IPS DF 6.9 (cell line): Measurements from ENCODE around the gene VIPR2.
"Not testable (repeated sequence)": the region's sequence is repeated elsewhere in the genome, so short reads cannot be mapped to it uniquely, and the experiment has no call there.

Source experiments
- DNase-seq: peaks from one replicate; pipeline ENCODE4 v3.0.0-alpha.2; 2013; ENCODE audit warnings: low read depth, low spot score
- H3K27ac ChIP-seq: one replicate; pipeline ENCODE4 v1.5.1; 2013; ENCODE audit warnings: low read length, control low read depth
- H3K27me3 ChIP-seq: 2 replicates; pipeline ENCODE4 v1.6.1; 2013; ENCODE audit warnings: mild to moderate bottlenecking, low read length; ENCODE audit not compliant: control insufficient read depth, insufficient read depth
- H3K36me3 ChIP-seq: 2 replicates; pipeline ENCODE4 v1.6.1; 2013; ENCODE audit warnings: low read length; ENCODE audit not compliant: control insufficient read depth, insufficient read depth
- H3K4me1 ChIP-seq: 2 replicates; pipeline ENCODE4 v1.6.1; 2013; ENCODE audit warnings: low read length; ENCODE audit not compliant: control insufficient read depth, insufficient read depth
- H3K4me3 ChIP-seq: 2 replicates; pipeline ENCODE4 v1.5.1; 2013; ENCODE audit warnings: mild to moderate bottlenecking, low read length
- H3K9me3 ChIP-seq: 2 replicates; pipeline ENCODE4 v1.6.1; 2013; ENCODE audit warnings: low read length, inconsistent platforms; ENCODE audit not compliant: control insufficient read depth, insufficient read depth
- WGBS: extraction: QIAGEN DNeasy Blood & Tissue Kit; methylation state at CpG from one replicate; pipeline ENCODE4 v1.1.7; 2013; ENCODE audit warnings: mixed read lengths, missing lambda C conversion rate; ENCODE audit not compliant: insufficient read length, insufficient coverage; 5-methylcytosine and 5-hydroxymethylcytosine counted together

The VIPR2 gene

DNA sequence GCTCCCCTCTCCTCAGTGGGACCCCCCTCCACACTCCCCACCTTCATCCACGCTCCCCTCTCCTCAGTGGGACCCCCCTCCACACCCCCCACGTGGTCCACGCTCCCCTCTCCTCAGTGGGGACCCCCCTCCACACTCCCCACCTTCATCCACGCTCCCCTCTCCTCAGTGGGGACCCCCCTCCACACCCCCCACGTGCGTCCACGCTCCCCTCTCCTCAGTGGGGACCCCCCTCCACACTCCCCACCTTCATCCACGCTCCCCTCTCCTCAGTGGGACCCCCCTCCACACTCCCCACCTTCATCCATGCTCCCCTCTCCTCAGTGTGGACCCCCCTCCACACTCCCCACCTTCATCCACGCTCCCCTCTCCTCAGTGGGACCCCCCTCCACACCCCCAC, 146.4 kb downstream of the VIPR2 start:
- not testable (repeated sequence) for H3K36me3 ChIP-seq, H3K4me1 ChIP-seq, H3K4me3 ChIP-seq, H3K27ac ChIP-seq, DNase-seq, H3K9me3 ChIP-seq
- no CpG with 5 or more reads among the region's 9 CpGs for WGBS
- H3K27me3 ChIP-seq: peaks cover 14% of the 10 kb centered on the region; the same call in 1 of the 2 replicates

DNA sequence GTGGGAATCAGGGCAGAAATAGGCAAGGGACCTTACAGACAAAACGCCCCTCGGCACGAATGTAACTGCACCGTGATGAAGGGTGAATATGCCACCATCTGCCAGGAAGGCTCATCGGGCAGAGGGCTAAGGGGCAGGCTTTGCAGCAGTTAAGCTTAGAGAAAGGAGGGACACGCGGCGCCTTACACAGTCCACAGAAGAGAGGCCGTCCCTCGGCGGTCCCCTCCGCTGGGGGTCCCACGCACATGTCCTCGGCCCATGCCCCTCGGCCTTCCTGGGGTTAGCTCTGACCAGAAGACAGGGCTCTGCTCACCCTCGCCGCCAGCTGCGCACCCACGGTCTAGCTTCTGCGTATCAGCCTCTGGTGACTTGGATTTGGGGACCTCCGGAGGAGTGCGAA, 147.2 kb downstream of the VIPR2 start:
- Histone ChIP-seq H3K36me3 (no peaks in the 10 kb centered on the region), H3K4me3 (no peak overlapping the region), H3K27me3 (peaks cover 20% of the 10 kb centered on the region; the same call in 1 of the 2 replicates), H3K27ac (no peak overlapping the region), H3K4me1 (no peaks in the 10 kb centered on the region), H3K9me3 (no peaks in the 10 kb centered on the region)
- WGBS: no CpG with 5 or more reads among the region's 22 CpGs
- no peak for DNase-seq

DNA sequence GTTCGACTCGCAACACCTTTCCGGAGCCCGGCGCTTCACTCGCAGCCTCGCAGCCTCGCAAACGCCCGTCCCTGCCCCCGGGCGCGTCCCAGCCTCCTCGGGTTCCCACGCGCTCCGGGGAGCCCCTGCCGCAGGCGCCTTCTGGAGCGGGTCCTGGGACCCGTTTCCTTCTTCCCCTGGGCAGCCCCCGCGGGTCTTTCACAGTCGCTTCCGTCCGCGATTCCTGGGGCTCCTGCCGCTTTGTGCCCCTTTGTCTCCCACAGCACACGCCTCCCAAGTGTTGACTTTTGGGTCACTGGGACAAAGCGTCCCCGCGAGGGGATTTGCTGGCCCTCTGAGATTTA, 147.6 kb downstream of the VIPR2 start:
- DNase-seq: no peak

DNA sequence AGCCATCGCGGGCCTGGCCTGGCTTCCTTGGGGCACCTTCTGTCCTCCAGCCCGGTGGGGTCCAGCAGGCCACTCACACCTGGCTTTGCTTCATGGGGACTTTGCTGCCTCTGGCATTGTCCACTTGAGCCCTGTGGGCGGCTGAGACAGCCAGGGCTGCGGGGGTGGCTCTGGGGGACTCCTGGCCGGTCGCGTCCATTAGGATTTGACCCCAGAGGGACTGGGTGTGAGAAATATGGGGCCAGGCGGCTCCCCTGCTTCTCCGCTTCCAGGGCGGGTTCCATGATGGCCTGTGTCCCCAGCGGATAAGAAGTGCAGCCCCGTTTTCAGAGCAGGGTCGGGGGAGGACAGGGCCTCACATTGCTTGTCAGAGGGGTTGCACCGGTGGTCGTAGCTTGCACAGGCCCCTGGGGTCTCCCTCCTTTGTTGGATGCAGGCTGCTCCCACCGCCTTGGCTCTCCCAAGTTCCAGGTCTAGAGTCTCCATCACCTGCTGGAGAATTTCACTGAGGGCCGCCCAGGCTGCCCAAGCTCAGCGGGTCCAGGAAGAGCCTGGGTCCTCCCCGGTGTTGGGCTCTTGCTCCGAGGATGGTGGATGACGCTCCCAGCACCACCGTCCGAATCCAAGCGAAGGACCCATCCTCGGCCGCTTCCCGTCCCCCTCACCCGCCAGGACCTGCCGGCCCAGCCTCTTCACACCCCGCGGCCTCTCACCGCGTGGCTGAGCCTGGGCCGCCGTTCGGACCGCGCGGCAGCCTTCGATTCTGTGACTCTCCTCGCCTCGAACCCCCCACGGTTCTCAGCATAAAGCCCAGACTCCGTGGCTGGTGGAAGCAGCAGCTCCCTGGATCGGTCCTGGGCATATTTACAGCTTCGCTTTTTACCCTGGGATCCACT, 148.2 kb downstream of the VIPR2 start:
- DNase-seq: no peak
- Histone ChIP-seq H3K9me3 (no peaks in the 10 kb centered on the region), H3K4me1 (no peaks in the 10 kb centered on the region), H3K27ac (no peak overlapping the region), H3K27me3 (peaks cover 23% of the 10 kb centered on the region; the same call in 1 of the 2 replicates), H3K36me3 (no peaks in the 10 kb centered on the region), H3K4me3 (peak overlapping the region; percentile 8; the same call in 1 of the 2 replicates)
- WGBS: no CpG with 5 or more reads among the region's 47 CpGs

More for the DNA sequence above, 147.6 kb downstream of the VIPR2 start:
- WGBS: no CpG with 5 or more reads among the region's 32 CpGs
- Histone ChIP-seq H3K4me3 (peak overlapping the region; percentile 8; the same call in 1 of the 2 replicates), H3K36me3 (no peaks in the 10 kb centered on the region), H3K9me3 (no peaks in the 10 kb centered on the region), H3K4me1 (no peaks in the 10 kb centered on the region), H3K27ac (no peak overlapping the region), H3K27me3 (peaks cover 23% of the 10 kb centered on the region; the same call in 1 of the 2 replicates)

DNA sequence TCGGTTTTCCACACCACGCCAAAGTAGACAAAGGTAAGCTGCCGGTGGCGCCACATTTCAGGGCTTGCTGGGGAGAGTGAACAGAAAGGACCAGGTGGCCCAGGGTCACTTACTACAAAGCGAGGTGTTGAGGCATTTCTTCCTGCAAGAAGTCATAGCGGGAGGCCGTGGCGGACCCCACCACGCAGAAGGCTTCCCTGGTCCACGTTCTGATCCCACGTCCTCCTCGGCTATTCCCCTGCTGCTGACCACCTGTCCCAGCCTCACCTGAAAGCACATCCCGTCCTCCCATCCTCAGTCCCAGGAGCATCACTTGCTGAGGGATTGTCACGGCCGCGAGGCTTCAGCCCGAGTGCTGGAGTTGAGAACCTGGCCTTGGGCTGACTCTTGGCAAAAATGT, 149.2 kb downstream of the VIPR2 start:
- no peak for DNase-seq
- Histone ChIP-seq H3K4me3 (no peak overlapping the region), H3K27ac (no peak overlapping the region), H3K4me1 (no peaks in the 10 kb centered on the region), H3K9me3 (no peaks in the 10 kb centered on the region), H3K27me3 (peaks cover 23% of the 10 kb centered on the region; the same call in 1 of the 2 replicates), H3K36me3 (no peaks in the 10 kb centered on the region)
- no CpG with 5 or more reads among the region's 17 CpGs for WGBS

DNA sequence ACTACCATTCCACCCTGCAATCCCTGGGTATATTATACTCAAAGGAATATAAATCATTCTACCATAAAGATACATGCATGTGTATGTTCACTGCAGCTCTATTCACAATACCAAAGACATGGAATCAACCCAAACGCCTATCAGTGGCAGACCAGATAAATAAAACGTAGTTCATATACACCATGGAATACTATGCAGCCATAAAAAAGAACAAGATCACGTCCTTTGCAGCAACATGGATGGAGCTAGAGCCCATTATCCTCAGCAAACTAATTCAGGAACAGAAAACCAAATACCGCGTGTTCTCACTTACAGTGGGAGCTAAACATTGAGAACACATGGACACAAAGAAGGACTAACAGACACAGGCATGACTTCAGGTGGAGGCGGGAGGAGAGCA, 150.0 kb downstream of the VIPR2 start:
- Histone ChIP-seq H3K9me3 (no peaks in the 10 kb centered on the region), H3K4me1 (no peaks in the 10 kb centered on the region), H3K27ac (no peak overlapping the region), H3K36me3 (no peaks in the 10 kb centered on the region), H3K27me3 (peaks cover 23% of the 10 kb centered on the region; the same call in 1 of the 2 replicates), H3K4me3 (no peak overlapping the region)
- no CpG with 5 or more reads among the region's 6 CpGs for WGBS
- DNase-seq: no peak

DNA sequence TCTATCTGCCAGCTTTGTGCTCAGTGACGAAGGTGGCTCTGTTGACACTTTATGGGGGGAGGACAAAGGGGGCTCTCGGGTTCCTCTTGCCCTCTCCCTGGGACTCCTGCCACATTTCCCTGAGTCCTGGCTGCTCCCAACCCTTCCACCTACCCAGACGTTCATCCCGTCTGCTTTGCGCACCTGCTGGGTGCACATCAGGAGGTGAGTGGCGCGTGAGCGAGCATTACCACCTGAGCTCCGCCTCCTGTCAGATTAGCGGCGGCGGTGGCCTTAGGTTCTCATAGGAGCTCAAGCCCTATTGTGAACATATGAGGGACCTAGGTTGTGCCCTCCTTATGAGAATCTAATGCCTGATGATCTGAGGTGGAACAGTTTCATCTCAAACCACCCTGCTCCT, 151.1 kb downstream of the VIPR2 start:
- WGBS: no CpG with 5 or more reads among the region's 12 CpGs
- H3K27me3 ChIP-seq: peaks cover 23% of the 10 kb centered on the region; the same call in 1 of the 2 replicates

DNA sequence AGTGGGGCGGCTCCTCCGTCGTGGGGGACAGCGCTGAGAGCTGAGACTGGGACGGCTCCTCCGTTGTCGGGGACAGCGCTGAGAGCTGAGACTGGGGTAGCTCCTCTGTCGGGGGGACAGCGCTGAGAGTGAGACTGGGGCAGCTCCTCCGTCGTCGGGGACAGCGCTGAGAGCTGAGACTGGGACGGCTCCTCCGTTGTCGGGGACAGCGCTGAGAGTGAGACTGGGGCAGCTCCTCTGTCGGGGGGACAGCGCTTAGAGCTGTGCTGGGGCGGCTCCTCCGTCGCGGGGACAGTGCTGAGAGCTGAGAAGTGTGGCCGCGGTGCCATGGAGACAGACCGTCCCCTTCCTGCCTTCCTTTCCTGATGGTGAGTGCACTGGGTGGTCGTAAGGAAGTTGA, 151.9 kb downstream of the VIPR2 start:
- Histone ChIP-seq H3K27ac (no peak overlapping the region), H3K9me3 (no peaks in the 10 kb centered on the region), H3K4me3 (no peak overlapping the region), H3K27me3 (peaks cover 23% of the 10 kb centered on the region; the same call in 1 of the 2 replicates), H3K36me3 (no peaks in the 10 kb centered on the region), H3K4me1 (no peaks in the 10 kb centered on the region)
- no CpG with 5 or more reads among the region's 28 CpGs for WGBS
- no peak for DNase-seq

More for the DNA sequence above, 151.1 kb downstream of the VIPR2 start:
- Histone ChIP-seq H3K4me3 (no peak overlapping the region), H3K27ac (no peak overlapping the region), H3K4me1 (no peaks in the 10 kb centered on the region), H3K36me3 (no peaks in the 10 kb centered on the region), H3K9me3 (no peaks in the 10 kb centered on the region)
- no peak for DNase-seq

DNA sequence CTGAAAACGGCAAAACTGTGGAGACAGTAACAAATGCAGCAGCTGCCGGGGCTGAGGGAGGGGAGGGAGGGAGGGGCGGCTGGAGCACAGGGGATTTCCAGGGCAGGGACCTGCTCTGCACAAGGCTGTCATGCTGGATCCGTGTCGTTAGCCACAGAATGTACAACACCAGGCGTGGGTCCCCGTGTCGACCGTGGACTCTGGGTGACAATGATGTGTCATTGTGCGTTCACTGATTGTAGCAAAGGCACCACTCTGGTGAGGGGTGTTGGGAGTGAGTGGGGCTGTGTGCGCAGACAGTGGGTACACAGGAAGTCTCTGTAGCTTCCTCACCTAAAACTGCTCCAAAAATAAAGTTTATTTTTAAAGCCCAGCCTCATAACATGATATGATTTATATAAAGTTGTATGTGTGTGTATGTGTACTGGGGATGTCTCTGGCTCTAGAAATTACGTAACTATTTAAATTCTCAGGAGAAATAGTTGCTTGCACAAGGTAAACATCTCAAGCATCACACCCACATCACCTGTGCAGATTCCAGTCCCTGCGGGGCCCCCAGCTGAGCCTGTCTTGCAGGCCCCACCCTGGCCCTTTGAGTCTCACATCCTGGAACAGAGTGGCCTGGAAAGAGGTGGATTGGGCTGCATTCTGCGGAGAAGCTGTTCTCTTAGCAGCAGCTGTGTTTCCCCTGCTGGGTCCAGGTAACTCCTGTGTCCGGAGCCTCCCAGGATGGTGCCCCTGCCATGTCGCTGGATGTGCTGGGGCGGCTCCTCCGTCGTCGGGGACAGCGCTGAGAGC, 152.6 kb downstream of the VIPR2 start:
- H3K4me1 ChIP-seq: no peaks in the 10 kb centered on the region
- peaks cover 17% of the 10 kb centered on the region; the same call in 1 of the 2 replicates for H3K27me3 ChIP-seq
- no peak for DNase-seq
- no peak overlapping the region for H3K27ac ChIP-seq
- H3K9me3 ChIP-seq: no peaks in the 10 kb centered on the region
- no peaks in the 10 kb centered on the region for H3K36me3 ChIP-seq
- WGBS: no CpG with 5 or more reads among the region's 21 CpGs
- no peak overlapping the region for H3K4me3 ChIP-seq

DNA sequence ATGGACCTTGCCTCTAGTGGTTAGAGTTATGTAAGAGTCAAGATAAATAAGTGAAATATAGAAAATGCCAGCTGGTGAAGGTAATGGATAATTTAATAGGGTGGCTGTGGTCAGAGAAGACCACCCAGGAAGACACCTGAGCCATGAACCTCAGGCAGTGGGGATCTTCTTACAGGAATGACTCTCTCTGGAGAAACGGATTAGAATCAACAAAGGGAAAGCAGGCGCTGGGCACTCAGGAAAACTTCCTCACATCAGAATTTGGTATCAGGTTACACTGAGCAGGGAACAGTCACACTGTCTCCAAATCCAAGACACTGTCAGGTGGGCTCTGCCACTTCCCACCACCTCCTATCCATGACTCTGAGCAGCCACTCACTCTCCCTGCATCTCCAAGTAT, 155.7 kb downstream of the VIPR2 start:
- Histone ChIP-seq H3K4me1 (no peaks in the 10 kb centered on the region), H3K9me3 (no peaks in the 10 kb centered on the region), H3K4me3 (no peak overlapping the region), H3K27ac (no peak overlapping the region), H3K36me3 (no peaks in the 10 kb centered on the region), H3K27me3 (peaks cover 13% of the 10 kb centered on the region; the same call in 1 of the 2 replicates)
- no peak for DNase-seq
- WGBS: no CpG with 5 or more reads among the region's 2 CpGs
